NCI-H146 (cell line): ENCODE measurements around the gene TKFC.

ENCODE experiments used
- DNase-seq: peaks from one replicate; lab custom pipeline; 2025; lab: John Stamatoyannopoulos, UW

The TKFC gene

DNA sequence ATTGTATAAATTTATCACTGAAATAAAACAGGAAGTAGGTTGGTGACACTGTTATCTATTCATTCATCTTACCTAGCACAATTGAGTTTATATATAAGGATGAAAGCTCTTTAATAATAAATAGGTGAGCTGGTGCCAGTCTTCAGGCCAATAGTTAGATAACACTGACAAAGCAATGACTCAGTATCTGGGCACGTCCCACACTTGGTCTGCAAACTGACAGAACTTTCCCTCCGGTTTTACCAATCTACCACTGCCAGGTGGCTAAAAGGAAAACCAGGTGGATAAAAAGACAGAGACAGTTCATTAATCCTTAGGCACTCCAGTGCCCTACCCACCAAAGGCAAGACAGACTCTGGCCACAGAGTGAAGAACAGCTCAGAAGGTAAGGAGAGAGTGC lies 17.8 kb upstream of the TKFC start:
- no peak for DNase-seq

DNA sequence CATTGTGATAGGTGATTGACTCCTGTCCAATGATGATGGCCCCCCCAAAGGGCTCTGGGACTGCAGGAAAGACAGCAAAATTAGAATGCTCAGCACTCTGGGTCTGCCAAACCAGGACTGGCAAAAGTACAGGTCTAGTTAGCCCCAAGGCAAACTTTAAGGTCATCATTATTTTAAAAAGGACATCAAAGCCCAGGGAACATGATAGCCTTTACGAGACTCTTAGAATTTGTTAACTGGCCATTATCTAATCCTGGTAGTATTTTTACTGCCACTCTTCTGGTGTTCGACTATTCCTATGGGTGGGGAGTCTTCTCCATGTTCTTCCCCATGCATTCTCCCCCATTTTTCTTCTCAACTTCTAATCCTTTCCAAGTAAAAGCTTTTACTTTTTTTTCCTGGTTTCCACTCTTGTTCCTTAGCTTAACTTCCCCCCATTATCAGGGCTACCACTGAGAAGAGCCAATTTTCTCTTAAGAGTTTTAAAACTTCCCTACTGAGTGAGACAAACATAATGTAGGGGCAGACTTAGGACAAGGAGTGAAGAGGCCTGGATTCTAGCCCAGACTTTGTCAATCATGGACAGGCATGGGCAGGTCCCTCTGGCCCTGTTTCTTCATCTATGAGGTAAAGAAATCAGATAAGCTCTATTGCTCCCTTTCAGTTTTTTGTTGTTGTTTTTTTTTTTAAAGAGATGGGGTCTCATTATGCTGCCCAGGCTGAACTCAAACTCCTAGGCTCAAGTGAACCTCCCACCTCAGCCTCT lies 7.2 kb upstream of the TKFC start:
- no peak for DNase-seq

GRCh38 chr11:61327669-61328071 lies 5.4 kb upstream of the TKFC start:
- no peak for DNase-seq

GRCh38 chr11:61328351-61328750 lies 4.7 kb upstream of the TKFC start:
- no peak for DNase-seq

GRCh38 chr11:61329871-61330270 lies 3.2 kb upstream of the TKFC start:
- DNase-seq: no peak

- no peak for DNase-seq
These were observed 1.4 kb upstream of the TKFC start for GRCh38 chr11:61331651-61332050.

- peak; percentile 34 for DNase-seq
These were observed 689 bp upstream of the TKFC start for GRCh38 chr11:61332281-61332796.

- no peak for DNase-seq
These were observed 764 bp downstream of the TKFC start for GRCh38 chr11:61333550-61334433.

- DNase-seq: no peak
These were observed 1.7 kb downstream of the TKFC start for GRCh38 chr11:61334434-61335354.

- DNase-seq: no peak
These were observed 2.3 kb downstream of the TKFC start for GRCh38 chr11:61335355-61335710.

DNA sequence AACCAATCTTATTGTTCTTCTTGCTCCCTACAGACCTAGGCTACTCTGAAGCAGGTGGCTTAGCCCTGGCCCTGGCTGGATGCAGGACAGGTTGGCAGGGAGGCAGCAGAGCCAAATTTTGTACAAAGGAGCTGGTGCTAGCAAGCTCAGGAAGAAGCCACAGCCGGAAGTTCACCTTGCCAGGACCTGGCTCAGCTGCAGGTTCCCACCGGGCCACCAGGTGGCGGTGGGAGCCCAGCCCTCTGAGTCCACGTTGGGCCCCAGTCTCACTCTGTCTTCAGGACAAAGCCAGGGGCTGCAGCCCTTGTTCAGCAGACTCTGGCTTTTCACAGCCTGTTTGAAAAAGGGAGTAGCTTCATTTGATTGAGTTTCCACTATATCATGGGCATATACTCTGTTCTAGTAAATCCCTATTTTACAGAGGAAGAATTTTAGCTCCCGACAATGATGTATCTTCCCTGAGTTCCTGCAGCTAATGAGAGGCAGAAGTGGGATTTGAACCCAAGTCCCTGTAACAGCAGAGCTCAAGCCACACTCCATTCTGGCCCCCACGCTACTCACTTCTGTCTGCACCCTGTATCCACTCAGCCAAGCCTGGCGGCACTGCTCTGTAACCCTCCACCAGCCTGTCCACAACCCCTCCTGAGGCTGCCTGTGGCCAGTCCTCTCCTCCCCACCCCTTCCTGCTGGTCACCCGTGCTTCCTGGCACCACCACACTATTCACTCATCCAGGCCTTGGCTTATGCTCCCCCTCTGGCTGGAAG lies 3.3 kb downstream of the TKFC start:
- peak; percentile 78 for DNase-seq

DNA sequence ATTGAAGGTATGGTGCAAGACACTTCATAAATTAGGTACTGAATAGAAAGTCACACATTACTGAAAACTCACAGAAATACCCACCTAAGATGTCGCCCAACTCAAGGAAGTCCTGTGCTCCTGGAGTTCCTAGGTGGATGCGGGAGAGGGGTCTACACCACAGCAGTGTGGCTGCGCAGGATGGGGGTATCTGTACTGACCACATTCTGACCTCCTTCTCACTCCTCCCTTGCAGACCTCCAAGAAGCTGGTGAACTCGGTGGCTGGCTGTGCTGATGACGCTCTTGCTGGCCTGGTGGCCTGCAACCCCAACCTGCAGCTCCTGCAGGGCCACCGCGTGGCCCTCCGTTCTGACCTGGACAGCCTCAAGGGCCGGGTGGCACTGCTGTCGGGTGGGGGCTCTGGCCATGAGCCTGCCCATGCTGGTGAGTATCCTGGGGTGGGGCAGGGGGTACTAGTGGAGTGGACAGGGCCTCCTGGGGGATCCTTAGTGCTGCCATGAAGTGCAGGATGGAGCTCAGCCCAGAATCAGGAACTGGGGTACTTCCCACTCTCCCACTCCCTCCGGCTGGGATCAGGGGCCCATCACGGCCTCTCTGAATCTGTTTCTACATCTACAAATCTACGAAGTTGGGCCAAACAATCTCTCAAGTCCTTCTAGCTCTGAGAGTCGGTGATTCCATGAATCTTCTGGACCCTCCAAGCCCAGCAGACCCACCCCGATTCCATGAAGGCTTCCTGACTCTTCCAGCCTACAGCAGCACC lies 4.9 kb downstream of the TKFC start:
- no peak for DNase-seq

GRCh38 chr11:61338783-61339489 lies 5.9 kb downstream of the TKFC start:
- no peak for DNase-seq

GRCh38 chr11:61339490-61339878 lies 6.5 kb downstream of the TKFC start:
- DNase-seq: no peak

- no peak for DNase-seq
These were observed 8.0 kb downstream of the TKFC start for GRCh38 chr11:61340979-61341378.

- no peak for DNase-seq
These were observed 8.7 kb downstream of the TKFC start for GRCh38 chr11:61341706-61342105.

DNA sequence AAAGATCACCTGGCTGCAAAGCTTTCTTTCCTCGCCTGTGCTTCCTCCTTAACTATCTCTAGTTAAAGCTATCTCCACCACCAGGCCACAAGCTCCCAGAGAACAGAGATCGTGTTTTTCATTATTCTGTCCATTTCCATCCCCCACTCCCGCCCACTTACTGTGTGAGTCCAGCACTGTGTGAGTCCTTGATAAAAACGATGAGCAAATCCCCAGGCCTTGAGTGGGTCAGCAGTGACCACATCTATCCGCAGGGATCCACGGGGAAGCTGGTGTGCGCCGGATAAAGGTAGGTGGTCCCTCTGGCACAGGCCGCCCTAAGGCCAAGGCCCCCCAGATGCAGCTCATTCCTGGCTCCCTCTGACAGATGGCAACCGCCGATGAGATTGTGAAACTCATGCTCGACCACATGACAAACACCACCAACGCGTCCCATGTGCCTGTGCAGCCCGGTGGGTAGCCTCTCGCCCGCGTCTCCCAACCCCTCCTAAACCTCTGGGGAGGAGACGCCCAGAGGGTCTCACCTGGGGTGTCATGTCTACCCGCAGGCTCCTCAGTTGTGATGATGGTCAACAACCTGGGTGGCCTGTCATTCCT lies 9.3 kb downstream of the TKFC start:
- DNase-seq: no peak

- no peak for DNase-seq
These were observed 11.0 kb downstream of the TKFC start for GRCh38 chr11:61343792-61344745.
